Activated CD4-positive, alpha-beta T cell treated with anti-CD3 and anti-CD28 coated beads, Interleukin-2, amount 50 U/mL, for 48 hours (primary cell): ENCODE results near the gene ALG14.
"Not testable (repeated sequence)": the region's sequence is repeated elsewhere in the genome, so short reads cannot be mapped to it uniquely, and the experiment has no call there.

Experiments
- DNase-seq, 2 experiments: peaks; one replicate each; pipeline ENCODE4 v3.0.0-alpha.2; 2020

The ALG14 gene

DNA sequence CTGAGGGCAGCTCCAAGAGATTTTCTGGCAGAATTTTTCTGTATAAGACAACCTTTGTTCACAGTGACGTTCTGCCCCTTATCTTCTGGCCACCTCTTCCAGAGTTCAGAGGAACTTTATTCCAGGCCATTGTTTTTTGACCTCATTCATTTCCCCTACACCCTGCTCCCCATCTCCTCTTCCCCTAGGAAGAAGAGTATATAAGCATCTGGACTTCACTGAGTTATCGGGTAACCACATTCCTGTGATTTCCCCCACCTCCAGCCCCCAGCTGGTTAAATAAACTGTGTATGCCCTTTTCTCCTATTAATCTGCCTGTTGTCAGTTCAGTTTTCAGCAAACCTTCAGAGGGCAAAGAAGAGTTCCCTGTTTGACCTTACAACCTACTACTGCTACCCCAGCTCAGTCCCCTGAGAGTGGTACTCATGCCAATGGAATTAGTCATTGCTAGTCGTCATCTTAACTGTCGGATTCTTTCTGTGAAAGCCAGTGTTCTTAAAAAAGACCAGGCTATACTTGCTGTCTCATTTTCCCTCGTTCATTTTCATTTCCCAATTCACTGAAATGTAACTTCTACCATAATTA is 14.3 kb upstream of the ALG14 start:
- DNase-seq = no peak

GRCh38 chr1:95085376-95085775 is 12.6 kb upstream of the ALG14 start:
- no peak for DNase-seq

- DNase-seq = peak in 1 of 2 experiments; percentile 14
Measured at GRCh38 chr1:95084317-95085176, 11.8 kb upstream of the ALG14 start.

GRCh38 chr1:95080879-95081278 is 8.1 kb upstream of the ALG14 start:
- no peak for DNase-seq

GRCh38 chr1:95080446-95080845 is 7.7 kb upstream of the ALG14 start:
- DNase-seq = no peak

GRCh38 chr1:95076034-95076433 is 3.3 kb upstream of the ALG14 start:
- no peak for DNase-seq

- no peak for DNase-seq
Measured at GRCh38 chr1:95073446-95073845, 695 bp upstream of the ALG14 start.

- DNase-seq = no peak
Measured at GRCh38 chr1:95072117-95072516, 634 bp downstream of the ALG14 start.

- DNase-seq = no peak
Measured at GRCh38 chr1:95071539-95071938, 1.2 kb downstream of the ALG14 start.

DNA sequence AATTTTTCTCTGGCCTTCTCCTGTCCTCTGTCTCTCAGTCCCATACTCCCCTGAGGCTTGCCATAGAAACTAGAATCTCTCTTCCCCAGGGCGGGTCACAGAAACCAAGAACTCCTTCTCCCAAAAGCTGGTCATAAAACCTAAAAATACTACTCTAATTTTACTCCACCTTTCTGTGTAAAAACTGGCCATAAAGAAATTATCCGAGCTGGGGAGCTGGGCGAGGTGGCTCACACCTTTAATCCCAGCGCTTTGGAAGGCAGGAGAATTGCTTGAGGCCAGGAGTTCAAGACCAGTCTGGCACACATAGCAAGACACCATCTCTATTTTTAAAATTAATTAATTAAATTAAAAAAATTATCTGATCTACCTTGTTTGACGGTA is 3.0 kb downstream of the ALG14 start:
- DNase-seq = no peak

DNA sequence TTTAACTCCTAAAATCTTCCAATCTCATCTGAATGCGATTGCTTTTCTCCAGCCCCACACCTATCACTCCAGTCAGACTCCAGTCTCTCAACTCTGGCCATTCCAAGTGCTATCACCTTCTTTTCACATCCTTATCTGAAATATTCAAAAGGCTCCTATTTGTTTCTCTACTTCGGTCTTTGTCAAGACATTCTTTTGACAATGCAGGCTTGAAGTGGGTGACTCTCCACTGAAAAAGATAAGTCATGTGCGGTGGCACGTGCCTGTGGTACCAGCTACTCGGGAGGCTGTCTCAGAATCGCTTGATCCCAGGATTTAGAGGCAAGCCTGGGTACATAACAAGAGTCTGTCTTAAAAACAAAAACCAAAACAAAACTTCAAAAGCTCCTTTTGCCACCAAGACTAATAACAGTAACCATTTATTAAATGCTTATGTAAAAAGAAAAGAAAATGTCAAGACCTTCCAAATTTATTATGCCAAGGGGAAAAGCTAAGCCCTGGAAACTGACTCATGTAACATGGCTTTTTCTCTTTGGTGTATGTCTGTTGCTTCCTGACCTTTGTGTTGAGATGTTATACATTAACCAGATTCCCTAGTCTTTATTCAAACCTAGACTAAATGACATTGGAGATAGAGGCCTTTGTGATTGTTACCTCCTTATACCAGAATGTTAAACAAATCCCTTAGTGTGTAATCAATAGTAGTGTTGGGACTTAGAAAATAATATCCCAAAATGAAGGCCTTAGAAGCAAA is 3.6 kb downstream of the ALG14 start:
- DNase-seq = no peak

- DNase-seq = no peak
Measured at GRCh38 chr1:95067568-95067967, 5.2 kb downstream of the ALG14 start.

GRCh38 chr1:95067062-95067461 is 5.7 kb downstream of the ALG14 start:
- DNase-seq = no peak

GRCh38 chr1:95061445-95062006 is 11.2 kb downstream of the ALG14 start:
- no peak for DNase-seq

DNA sequence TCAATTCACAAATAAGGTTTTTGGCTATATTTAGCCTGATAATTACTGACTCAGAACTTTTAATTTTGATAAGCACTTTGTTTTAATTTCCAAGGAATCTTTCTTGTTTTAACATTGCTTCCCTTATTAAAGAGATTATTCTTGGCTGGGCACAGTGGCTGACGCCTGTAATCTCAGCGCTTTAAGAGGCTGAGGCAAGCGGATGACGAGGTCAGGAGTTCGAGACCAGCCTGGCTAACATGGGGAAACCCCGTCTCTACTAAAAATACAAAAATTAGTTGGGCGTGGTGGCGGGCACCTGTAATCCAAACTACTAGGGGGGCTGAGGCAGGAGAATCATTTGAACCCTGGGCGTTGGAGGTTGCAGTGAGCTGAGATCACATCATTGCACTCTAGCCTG is 13.8 kb downstream of the ALG14 start:
- DNase-seq = no peak

- no peak for DNase-seq
Measured at GRCh38 chr1:95057351-95057750, 15.4 kb downstream of the ALG14 start.

DNA sequence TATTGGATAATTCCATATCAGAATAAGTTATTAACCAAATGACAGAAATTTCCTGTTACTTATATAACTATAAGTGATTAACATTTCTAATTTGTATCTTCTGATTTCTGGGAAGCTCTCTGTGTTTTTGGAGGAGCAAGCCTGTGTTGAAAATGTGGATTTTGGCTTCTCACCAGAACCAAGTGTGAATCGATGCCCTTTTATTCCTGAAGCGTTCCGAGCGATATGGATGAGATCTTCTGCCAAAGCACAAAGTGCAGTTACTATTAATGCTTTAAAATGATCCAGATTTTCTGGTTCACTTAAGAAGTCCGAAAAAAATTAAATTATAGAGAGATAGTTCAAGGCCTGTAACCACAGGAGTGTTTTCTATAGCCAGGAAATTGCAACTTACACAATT is 22.8 kb downstream of the ALG14 start:
- no peak for DNase-seq

GRCh38 chr1:95048317-95048716 is 24.4 kb downstream of the ALG14 start:
- DNase-seq = no peak

GRCh38 chr1:95047624-95048023 is 25.1 kb downstream of the ALG14 start:
- DNase-seq = not testable (repeated sequence)

GRCh38 chr1:95046359-95046758 is 26.4 kb downstream of the ALG14 start:
- DNase-seq = no peak

DNA sequence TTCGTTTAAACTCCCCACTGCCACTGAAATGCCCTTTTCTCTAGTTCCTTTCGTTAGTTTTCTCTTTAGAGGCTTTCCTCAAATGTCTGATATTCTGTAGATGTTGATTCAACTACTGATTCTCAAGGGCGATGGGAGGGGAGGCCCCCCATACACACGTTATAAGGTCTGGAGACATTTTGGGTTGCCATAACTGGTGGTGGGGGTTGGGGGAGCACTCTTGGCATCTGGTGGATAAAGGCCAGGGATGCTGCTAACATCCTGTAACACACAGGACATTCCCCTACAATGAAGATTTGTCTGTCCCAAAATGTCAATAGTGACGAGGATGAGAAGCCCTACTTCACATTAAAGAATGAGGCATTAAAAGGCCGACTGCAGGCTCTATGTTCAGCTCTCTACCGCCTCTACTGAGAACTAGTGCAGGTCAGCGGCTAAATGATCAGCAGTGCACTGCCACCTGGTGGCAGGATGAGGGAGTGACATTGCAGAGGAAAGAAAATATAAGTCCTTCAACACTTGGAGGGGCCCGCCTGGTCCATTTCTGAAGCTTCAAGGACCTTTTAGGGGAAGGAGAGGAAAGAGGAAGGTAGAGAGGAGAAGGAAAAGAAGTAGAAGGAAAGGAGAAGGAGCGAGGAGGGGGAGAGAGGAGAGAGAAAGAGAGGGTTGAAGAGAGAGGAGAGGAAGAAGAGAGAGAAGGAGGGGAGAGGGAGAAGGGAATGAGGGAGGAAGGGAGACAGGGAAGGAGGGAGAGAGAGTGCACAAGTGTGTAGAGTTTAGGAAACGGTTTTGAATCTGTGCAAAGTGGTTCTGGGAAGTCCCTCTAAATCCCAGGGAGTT is 29.4 kb downstream of the ALG14 start:
- peak; percentile 79 to 80 for DNase-seq

DNA sequence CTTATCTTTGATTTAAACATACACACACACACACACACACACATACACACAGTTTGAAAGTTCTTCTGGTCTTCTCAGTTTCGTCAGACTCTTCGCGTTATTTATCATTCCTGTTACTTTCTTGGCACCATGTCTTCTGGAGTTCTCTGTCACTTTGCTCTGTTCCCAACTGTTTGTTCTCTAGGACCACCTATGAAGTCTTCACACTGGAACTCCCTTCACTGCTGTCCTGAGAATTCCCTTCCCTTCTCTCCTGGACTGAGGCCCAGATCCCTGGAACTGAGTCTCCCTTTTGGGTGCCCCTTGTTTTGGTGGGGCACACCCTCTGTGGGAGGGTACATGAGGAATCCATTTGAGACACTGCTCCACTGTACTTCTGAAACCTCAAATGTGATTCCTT is 30.5 kb downstream of the ALG14 start:
- no peak for DNase-seq
